Fibroblast of skin of left quadriceps (primary cell): ENCODE measurements around the gene SKIL.

Experiments
- DNase-seq, 2 experiments: peaks; one replicate each; pipeline ENCODE4 v3.0.0-alpha.2; 2013; ENCODE audit warnings: low read depth in 2 of 2

Gene SKIL

GRCh38 chr3:170437176-170437575, 79.7 kb downstream of the SKIL start:
- DNase-seq: no peak

- no peak for DNase-seq
Measured at GRCh38 chr3:170437696-170438407, 80.3 kb downstream of the SKIL start.

- DNase-seq: no peak
Measured at GRCh38 chr3:170438836-170439235, 81.3 kb downstream of the SKIL start.

- no peak for DNase-seq
Measured at GRCh38 chr3:170440344-170440743, 82.8 kb downstream of the SKIL start.

GRCh38 chr3:170441412-170441811, 83.9 kb downstream of the SKIL start:
- DNase-seq: no peak

- DNase-seq: no peak
Measured at GRCh38 chr3:170442947-170443346, 85.4 kb downstream of the SKIL start.

- DNase-seq: no peak
Measured at GRCh38 chr3:170443457-170443856, 85.9 kb downstream of the SKIL start.
